ENCODE data around the gene NEXMIF.

GRCh38 chrX:74736450-74736849 lies 188.8 kb downstream of the NEXMIF start:
- TF ChIP-seq, protein P1, sequence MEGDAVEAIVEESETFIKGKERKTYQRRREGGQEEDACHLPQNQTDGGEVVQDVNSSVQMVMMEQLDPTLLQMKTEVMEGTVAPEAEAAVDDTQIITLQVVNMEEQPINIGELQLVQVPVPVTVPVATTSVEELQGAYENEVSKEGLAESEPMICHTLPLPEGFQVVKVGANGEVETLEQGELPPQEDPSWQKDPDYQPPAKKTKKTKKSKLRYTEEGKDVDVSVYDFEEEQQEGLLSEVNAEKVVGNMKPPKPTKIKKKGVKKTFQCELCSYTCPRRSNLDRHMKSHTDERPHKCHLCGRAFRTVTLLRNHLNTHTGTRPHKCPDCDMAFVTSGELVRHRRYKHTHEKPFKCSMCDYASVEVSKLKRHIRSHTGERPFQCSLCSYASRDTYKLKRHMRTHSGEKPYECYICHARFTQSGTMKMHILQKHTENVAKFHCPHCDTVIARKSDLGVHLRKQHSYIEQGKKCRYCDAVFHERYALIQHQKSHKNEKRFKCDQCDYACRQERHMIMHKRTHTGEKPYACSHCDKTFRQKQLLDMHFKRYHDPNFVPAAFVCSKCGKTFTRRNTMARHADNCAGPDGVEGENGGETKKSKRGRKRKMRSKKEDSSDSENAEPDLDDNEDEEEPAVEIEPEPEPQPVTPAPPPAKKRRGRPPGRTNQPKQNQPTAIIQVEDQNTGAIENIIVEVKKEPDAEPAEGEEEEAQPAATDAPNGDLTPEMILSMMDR (conservative IDR thresholded peaks at IDR 0.05) = no peak
- no peak for TF ChIP-seq EZH2 (IDR thresholded peaks at IDR 0.05; ENCODE audit: low read depth)

Measured in PC-9 (cell line).